Hypothalamus (tissue), 51 donors: ENCODE results near the gene LGALS7B.
"Not testable (repeated sequence)": the region's sequence is repeated elsewhere in the genome, so short reads cannot be mapped to it uniquely, and the experiment has no call there.

Source experiments
- DNase-seq, 51 donors: peaks; one replicate each; lab custom pipeline; 2025; lab: John Stamatoyannopoulos, UW

LGALS7B gene

DNA sequence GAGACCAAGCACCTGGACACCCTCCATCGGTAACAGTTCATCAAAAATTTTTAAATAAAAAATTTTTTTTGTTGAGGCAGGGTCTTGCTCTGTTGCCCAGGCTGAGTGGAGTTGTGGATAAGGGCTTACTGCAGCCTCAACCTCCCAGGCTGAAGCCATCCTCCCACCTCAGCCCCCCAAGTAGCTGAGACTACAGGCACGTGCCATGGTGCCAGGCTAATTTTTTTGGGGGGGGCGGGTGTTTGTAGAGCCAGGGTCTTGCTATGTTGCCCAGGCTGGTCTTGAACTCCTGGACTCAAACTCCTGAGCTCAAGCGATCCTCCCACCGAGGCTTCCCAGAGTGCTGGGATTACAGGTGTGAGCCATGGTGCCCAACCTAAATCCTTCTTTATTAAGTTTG, 4.7 kb downstream of the LGALS7B start:
- no peak for DNase-seq

DNA sequence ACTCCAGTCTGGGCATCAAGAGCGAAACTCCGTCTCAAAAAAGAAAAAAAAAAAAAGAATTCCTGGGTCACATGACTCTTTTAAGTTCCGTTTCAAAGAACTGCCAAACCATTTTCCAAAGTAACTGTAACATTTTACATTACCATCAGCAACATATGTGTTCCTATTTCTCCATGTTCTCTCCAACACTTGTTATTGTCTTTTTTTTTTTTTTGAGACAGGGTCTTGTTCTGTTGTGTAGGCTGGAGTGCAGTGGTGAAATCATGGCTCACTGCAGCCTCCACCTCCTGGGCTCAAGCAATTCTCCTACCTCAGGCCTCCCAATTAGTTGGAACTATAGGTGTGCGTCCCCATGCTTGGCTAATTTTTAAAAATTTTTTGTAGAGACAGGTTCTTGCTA, 6.5 kb downstream of the LGALS7B start:
- no peak for DNase-seq

DNA sequence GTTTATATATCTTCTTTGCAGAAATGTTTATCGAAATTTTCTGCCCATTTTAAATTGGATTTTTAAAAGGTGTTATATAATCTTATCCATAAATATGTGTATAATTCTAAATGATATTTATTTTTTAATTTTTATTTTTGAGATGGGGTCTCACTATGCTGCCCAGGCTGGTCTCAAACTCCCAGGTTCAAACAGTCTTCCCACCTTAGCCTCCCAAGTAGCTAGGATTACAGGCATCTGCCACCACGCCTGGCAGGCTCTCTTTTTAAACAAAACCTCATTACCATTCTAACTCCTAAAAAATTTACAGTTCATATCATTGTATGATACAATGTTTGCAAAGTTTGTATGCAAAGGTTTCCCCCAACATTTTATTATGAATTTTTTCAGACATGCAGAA, 7.2 kb downstream of the LGALS7B start:
- no peak for DNase-seq

DNA sequence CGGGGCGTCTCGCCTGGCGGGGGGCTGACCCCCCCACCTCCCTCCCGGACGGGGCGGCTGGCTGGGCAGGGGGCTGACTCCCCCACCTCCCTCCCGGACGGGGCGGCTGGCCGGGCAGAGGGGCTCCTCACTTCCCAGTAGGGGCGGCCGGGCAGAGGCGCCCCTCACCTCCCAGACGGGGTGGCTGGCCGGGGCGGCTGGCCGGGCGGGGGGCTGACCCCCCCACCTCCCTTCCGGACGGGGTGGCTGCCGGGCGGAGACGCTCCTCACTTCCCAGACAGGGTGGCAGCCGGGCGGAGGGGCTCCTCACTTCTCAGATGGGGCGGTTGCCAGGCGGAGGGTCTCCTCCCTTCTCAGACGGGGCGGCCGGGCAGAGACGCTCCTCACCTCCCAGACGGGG, 8.8 kb downstream of the LGALS7B start:
- not testable (repeated sequence) for DNase-seq

DNA sequence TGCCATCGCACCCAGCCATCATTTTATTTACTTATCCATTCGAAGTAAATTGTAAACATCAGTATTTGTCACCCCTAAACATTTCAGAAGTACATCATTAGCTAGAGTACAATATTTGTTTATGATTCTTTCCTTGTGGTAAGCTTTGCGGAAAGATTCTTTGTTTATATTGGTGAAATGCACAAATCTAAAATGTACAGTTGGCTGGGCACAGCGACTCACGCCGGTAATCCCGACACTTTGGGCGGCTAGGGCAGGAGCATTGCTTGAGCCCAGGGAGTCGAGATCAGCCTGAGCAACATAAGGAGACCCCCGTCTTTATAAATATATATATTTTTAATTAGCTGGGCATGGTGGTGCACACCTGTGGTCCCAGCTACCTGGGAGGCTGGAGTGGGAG, 10.1 kb downstream of the LGALS7B start:
- DNase-seq: no peak

DNA sequence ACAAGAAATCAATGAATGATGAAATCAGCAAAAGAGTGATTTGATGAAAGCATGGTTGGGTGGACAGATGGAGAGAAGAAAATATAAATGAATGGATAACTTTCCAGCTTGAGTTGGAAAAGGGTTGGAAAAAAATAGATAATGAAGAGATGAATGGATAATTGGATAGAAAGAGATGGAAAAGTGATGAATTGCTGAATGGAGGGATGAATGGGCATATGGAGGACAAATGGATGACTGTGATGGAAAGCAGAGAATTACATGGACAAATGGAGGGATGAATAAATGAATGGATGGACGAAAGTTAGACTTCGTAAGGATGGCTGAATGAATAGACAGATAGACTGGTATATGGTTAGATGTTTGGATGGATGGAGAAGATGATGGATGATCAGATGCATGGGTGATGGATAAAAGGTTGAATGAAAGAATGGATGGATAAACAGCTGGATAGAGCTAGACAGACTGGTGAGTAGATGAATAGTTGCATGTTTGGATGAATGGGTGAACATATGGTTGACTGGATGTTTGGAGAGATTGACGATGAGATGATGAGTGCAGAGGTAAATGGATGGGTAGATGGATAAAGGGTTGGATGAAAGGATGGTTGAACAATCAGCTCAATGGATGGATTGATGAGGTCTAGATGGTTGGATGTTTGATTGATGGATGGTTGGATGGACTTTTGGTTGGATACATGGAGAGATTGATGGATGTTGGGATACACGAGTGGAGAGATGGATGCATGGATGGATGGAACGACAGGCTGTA, 11.8 kb downstream of the LGALS7B start:
- no peak for DNase-seq

DNA sequence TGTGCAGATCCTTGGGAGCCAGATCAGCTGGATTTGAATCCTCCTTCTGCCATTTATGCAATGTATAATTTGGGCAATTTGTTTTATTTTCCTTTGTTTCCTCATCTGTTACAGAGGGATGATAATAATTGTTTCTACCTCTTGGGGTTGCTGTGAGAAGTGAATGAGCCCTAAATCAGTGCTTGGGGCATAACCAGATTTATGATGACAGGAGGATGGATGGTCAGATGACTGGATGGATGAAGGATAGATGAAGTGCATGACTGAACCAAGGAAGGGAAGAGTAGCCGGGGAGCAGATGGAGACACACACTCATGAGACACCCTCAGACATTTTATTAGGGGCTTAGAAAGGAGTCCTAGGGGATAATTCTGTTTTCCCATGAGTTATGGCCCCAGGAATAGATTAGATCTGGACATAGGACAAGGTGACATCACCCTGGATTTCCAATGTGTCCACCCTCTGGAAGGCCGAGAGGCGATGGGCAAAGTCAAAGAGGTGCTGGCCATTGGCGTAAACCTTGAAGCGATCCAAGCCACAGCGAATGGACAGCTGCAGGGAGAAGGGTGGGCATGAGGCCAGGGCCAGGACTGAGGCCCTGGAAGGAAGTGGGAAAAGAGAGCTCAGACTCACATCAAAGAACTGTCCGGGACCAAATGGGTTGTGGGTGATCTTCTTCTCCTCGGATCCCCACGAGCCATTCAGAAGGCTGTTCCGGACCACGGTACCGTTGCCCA, 12.5 kb downstream of the LGALS7B start:
- no peak for DNase-seq

DNA sequence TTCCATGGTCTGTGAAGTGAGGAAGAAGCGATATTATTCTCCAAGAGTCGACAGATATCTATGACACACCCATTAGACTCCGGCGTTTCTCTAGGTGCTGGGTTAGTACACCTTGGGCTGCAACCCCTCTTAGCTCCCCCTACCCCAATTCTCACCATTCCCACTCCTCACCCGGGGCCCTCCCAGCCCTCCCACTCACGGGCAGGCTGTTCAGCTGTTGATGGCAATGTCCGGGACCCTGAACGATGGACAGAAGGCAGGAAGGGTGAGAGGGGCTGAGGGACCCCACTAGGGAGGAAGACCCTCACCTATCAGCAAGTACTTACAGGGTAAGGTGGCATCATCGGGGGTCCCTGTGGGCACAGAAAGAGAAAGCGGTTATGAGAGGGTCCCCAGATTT, 14.5 kb downstream of the LGALS7B start:
- DNase-seq: no peak

DNA sequence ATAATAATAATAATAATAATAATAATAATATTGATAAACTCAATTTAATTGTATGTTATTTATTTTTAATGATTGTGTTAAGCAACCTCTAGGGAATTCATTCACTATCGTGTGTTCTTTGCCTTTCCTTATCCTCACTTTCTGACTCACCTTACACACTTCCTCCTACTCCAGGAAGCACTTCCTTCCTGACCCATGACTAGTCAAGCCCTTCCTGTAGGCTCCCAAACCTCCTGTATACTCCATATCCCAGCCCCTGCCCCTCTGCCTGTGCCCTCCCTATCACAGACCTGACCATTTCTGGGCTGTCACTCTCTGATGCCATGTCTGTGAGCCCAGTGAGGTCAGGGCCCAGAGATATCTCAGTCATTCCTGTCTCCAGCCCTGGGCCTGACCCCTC, 16.2 kb downstream of the LGALS7B start:
- DNase-seq: no peak

DNA sequence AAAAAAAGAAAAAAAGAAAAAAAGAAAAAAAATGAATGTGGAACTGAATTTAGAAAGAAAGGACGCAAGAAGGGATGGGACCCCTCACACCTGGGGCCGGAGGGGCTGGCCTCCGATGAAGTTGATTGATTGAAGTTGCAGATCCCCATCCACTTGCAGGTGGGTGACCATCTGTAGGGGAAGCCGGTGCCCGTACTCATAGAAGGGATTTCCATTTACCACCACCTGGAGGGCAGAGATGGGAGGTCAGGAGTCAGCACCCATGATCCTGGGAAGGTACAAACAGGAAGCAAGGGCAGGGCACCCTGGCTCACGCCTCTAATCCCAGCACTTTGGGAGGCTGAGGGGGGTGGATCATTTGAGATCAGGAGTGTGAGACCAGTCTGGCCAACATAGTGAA, 17.4 kb downstream of the LGALS7B start:
- DNase-seq: no peak

DNA sequence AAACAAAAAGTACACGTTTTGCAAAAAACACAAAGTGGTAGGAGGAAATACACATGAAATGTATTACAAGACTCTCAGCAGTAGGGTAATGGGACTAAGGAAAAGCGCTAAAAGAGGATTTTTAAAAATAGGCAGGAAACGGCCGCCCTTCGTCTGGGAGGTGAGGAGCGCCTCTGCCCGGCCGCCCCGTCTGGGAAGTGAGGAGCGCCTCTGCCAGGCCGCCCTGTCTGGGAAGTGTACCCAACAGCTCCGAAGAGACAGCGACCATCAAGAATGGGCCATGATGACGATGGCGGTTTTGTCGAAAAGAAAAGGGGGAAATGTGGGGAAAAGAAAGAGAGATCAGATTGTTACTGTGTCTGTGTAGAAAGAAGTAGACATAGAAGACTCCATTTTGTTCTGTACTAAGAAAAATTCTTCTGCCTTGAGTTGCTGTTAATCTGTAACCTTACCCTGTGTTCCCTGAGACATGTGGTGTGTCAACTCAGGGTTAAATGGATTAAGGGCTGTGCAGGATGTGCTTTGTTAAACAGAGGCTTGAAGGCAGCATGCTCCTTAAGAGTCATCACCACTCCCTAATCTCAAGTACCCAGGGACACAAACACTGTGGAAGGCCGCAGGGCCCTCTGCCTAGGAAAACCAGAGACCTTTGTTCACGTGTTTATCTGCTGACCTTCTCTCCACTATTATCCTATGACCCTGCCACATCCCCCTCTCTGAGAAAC, 18.5 kb downstream of the LGALS7B start:
- DNase-seq: not testable (repeated sequence)

DNA sequence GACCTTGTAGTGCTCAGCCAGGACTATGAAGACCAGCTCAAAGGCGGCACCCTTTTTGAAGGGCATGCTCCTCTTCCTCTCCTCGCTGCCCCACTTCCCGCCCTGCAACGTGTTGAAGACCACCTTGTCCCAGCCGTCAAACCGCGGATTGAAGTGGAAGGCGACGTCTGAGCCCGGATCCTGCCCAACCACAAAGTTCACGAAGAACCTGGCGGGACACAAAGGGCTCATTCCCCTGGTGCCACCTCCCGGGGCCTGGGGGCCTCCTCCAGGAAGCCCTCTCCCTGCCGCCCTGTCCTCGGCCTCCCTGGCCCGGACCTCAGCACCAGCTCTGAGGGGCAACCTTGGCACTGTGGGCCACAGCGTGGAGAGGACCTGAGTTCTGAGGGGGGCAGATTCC, 19.7 kb downstream of the LGALS7B start:
- DNase-seq: no peak

DNA sequence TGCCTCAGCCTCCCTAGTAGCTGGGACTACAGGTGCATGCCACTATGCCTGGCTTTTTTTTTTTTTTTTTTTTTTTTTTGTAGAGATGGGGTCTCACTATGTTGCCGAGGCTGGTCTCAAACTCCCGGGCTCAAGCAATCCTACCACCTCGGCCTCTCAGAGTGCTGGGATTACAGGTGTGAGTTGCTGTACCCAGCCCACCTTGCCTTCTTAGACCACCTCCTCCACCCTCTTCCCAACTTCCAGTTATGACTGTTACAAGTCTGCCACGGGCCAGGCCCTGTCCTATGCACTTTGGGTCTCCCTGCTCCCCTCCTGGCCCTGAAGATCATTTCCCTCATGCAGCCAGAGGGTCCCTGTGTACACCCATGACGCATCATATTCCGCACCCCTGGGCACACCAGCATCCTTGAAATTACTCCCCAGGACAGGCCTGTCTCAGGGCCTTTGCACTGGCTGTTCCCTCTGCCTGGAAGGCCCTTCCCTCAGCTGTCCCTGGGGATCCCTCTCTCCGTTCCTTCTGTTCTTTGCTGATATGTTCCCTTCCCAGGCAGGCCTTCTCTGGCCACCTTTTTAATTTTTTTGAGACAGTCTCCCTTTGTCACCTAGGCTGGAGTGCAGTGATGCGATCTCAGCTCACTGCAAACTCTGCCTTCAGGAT, 20.7 kb downstream of the LGALS7B start:
- DNase-seq: no peak

DNA sequence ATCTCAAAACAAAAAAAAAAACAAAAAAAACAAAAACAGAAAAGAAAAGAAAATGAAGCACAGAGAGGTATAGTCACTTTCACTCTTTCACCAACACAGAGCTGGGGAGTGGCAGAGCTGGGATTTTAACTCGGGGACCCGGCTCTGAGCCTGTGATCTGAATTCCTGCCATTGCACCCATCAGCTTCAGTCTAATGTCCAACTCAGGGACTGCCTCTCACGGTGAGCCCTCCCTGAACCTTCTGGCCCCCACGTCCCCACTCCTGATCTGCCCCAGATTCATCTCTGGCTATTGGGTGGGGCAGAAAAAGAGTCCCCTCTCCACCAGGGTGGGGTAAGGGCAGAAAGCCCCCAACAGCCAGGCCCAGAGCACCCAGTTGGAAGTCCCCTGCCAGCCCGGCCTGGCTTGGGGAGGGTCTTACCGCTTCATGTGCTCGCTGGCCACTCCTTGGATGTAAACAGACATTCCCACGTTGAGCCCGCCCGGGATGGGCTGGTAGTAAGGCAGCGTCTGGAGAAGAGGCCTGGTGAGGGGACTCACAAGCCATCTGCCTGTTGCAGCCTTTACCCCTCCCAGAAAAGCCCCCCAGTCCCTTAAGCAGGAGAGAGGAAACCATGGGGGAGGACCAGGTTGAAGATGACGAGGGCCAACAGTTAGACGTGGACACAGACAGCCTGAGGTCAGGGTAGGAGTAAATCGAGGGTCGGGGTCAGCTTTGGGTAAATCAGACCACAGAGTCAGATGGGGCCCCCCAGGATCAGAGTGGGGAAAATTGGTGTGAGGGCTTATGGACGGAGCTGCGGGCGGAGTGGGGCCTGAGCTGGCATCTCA, 23.2 kb downstream of the LGALS7B start:
- DNase-seq: no peak

DNA sequence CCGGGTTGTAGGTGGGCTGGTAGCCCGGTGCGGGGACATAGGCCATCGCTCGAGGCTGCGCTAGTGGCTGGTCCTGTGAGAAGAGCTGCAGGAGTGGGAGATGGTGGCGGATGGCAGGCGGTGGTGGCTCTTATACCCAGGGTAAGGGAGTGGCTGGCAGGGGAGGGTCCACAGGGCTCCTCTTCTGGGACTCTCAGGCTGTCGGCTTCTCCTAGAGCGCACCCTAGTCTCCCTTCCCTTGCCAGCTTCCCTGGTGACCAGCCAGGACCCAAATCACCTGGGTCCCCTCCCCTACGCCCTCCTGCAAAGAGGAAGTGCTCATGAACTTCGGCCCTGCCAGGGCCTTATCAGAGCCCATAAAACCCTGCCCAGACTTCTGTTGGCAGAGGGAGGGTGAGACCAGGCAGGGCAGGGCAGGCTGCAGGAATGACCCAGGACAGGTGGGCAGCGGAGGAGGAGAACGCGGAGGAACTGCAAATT, 23.9 kb downstream of the LGALS7B start, which contains the start of gene LGALS4:
Gene LGALS4 (minus strand): TSS at position 105 of the 480 bp plus-strand sequence. CDS start 59 bp downstream, at position 46.
- DNase-seq: no peak

DNA sequence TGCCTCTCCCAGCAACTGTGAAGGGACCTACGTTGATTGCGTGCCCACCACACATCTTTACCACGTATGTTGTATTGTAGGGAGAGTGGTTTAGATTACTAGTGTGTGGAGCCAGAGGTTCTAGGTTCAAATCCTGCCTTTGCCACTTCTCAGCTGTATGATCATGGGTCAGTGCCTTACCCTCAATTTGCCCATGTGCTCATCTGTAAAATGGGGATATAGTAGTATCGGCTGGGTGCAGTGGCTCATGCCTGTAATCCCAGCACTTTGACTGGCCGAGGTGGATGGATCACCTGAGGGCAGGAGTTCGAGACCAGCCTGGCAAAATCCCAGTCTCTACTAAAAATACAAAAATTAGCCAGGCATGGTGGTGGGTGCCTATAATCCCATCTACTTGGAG, 24.3 kb downstream of the LGALS7B start:
- no peak for DNase-seq

DNA sequence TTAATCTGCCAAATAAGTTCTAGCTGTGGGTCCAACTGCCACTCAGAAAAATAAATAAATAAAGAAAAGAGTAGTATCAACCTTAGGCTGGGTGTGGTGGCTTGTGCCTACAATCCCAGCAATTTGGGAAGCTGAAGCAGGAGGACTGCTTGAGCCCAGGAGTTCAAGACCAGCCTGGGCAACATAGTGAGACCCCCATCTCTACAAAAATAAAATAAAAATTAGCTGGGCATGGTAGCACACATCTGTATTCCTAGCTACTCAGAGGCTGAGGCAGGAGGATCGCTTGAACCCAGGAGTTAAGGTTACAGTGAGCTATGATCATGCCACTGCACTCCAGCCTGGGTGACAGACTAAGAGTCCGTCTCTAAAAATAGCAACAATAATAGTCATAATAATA, 24.9 kb downstream of the LGALS7B start:
- not testable (repeated sequence) for DNase-seq

DNA sequence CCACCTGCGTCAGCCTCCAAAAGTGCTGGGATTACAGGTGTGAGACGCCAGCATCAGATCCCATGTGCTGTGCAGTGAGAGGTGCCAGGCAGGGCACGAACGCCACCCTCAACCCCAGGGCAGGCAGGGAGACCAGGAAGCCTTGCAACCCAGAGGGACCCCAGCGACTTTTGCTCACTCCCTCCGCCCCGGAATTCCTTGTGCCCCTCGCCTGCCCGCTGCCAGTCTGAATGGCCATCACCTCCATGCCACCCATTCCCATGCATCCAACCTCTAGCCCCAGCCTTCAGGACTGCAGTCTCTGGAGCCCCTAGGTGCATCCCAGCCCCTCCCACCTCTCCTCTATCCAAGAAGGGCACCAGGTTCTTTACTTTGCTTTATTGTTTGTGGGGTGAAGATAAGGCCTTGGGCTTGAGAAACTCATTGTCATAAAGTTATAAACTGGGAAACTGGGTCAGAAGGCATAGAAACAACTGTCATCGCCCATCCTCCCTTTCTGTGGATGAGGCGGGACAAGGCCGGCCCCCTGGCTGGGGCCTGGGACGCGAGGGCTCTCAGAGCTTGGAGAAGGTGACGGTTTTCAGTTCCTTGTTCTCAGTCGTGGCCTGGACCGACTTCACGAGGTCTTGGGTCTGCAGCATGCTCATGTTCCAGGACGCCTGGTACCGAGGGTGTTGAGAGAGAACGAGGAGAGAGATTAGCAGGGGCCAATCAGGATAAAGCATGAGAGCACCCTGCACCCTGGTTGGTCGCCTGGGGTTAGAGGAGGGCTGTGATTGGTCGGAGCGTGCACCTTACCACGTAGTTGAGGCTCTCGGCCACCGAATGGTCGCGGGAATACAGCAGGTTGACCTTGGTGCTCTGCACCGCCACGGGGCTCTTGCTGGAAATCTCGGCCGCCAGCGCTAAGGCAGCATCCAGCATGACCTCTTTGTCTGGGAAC, 26.3 kb downstream of the LGALS7B start:
- DNase-seq: no peak
